Activated naive CD8-positive, alpha-beta T cell treated with anti-CD3 and anti-CD28 coated beads, Interleukin-2, amount 50 U/mL, for 24 hours (primary cell): ENCODE results near the gene TNFAIP8L2.
"Not testable (repeated sequence)": the region's sequence is repeated elsewhere in the genome, so short reads cannot be mapped to it uniquely, and the experiment has no call there.

Experiments used
- ATAC-seq: fragments of 150-1000 bp; cut with Tn5 transposase; one replicate; pipeline ENCODE4 v1.10.0; 2021
- DNase-seq: peaks from one replicate; pipeline ENCODE4 v3.0.0; 2021
- H3K27ac Mint-ChIP-seq: one replicate; pipeline ENCODE4 v1.8.0; 2021; ENCODE audit warnings: mild to moderate bottlenecking, mixed read lengths
- H3K27me3 Mint-ChIP-seq: one replicate; pipeline ENCODE4 v1.8.0; 2021; ENCODE audit warnings: mixed read lengths
- H3K36me3 Mint-ChIP-seq: one replicate; pipeline ENCODE4 v1.8.0; 2021; ENCODE audit warnings: low read depth, mixed read lengths
- H3K4me1 Mint-ChIP-seq: one replicate; pipeline ENCODE4 v1.8.0; 2021; ENCODE audit warnings: mixed read lengths
- H3K4me3 Mint-ChIP-seq: one replicate; pipeline ENCODE4 v1.8.0; 2021; ENCODE audit warnings: mild to moderate bottlenecking, moderate library complexity, mixed read lengths
- H3K9me3 Mint-ChIP-seq: one replicate; pipeline ENCODE4 v1.8.0; 2021; ENCODE audit warnings: mixed read lengths

Gene TNFAIP8L2

DNA sequence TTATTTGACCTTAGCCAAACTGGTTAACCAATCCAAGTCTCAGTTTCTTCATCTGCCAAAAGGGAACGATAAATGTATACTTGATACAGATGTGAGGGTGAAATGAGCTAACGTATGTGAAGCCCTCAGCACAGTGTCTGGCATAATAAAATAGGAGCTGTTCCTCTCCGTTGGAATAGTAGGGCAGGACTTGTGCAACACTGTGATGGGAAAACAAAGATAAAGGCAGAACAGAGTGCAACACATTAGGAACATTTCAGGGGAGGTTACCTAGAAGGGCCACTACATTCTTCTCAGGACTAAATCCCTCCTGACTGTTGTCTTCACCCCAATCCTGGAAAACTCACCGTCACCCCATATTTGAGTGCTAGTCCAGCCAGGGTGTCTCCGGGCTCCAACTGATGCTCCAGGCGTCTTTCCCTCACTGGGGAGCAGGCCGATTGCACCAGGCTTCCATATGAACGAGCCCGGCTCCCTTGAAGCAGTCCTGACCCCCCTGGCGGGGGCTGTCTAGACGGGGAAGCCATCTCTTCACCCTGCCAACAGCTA is 8.4 kb downstream of the TNFAIP8L2 start:
- H3K27ac Mint-ChIP-seq, result peak overlapping the region; percentile 100
- H3K4me1 Mint-ChIP-seq, result peaks cover 65% of the 10 kb centered on the region
- ATAC-seq (no peak), DNase-seq (no peak)
- H3K36me3 Mint-ChIP-seq, result peaks cover 61% of the 10 kb centered on the region
- H3K4me3 Mint-ChIP-seq, result peak overlapping the region; percentile 100
- H3K9me3 Mint-ChIP-seq, result peaks cover 4% of the 10 kb centered on the region
- H3K27me3 Mint-ChIP-seq, result peaks cover 3% of the 10 kb centered on the region

- H3K9me3 Mint-ChIP-seq, result peaks cover 4% of the 10 kb centered on the region
- peaks cover 59% of the 10 kb centered on the region for H3K36me3 Mint-ChIP-seq
- peak overlapping the region; percentile 100 for H3K4me3 Mint-ChIP-seq
- H3K27ac Mint-ChIP-seq, result peak overlapping the region; percentile 100
- ATAC-seq, result no peak
- no peak for DNase-seq
- peaks cover 61% of the 10 kb centered on the region for H3K4me1 Mint-ChIP-seq
- peaks cover 3% of the 10 kb centered on the region for H3K27me3 Mint-ChIP-seq
Observed at GRCh38 chr1:151165281-151165737, 8.9 kb downstream of the TNFAIP8L2 start.

DNA sequence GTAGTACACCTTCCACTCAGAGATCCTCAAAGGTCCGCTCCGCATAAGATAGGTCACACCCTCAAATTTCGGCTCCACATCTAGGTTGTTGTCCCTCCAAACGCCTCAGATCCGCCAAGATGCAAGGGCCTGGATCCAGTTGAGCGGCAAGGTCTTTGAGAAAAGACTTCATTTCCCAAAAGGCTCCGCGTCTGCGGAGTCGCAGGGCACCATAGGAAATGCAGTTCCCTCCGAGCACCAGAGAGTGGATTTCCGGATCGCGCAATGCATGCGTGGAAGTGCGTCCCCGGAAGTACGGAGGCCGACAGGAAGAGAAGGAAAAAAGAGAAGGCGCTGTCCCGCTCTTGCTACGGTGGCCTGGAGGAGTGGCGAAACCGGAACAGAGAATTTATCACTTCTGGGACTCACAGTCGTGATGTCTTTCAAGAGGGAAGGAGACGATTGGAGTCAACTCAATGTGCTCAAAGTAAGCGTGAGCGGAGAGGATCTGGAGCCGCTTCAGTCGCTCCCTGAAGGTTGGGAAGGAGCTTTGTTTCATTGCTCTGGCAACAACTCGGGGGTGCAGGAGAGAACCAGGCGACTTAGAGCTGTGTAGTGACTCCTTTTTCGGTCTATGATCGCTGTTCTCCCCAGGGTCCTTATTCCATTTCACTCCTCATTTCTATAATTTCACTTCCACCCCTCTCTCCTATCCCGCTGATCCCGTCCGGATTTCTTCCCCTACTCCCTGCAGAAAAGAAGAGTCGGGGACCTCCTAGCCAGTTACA is 9.5 kb downstream of the TNFAIP8L2 start, which contains the start of the genes LYSMD1 and SCNM1:
TSS of gene LYSMD1 (minus strand) at position 165 of the 767 bp plus-strand sequence. CDS start 644 bp downstream, outside the sequence.
TSS of gene SCNM1 (plus strand) at position 407 of the 767 bp plus-strand sequence. CDS start at position 416, 9 bp downstream.
- H3K4me1 Mint-ChIP-seq, result peaks cover 55% of the 10 kb centered on the region
- DNase-seq, result peak; percentile 93
- H3K36me3 Mint-ChIP-seq, result peaks cover 54% of the 10 kb centered on the region

GRCh38 chr1:151166505-151166956 is 10.1 kb downstream of the TNFAIP8L2 start:
- H3K27me3 Mint-ChIP-seq, result peaks cover 3% of the 10 kb centered on the region
- peaks cover 53% of the 10 kb centered on the region for H3K4me1 Mint-ChIP-seq
- DNase-seq (no peak), ATAC-seq (no peak)
- peak overlapping the region; percentile 100 for H3K27ac Mint-ChIP-seq
- peaks cover 4% of the 10 kb centered on the region for H3K9me3 Mint-ChIP-seq
- peaks cover 52% of the 10 kb centered on the region for H3K36me3 Mint-ChIP-seq
- peak overlapping the region; percentile 100 for H3K4me3 Mint-ChIP-seq

More for the DNA sequence above, 9.5 kb downstream of the TNFAIP8L2 start, which contains the start of the genes LYSMD1 and SCNM1:
- H3K27ac Mint-ChIP-seq, result peak within 1 kb of the TSS; percentile 100
- peaks cover 4% of the 10 kb centered on the region for H3K9me3 Mint-ChIP-seq
- peaks cover 3% of the 10 kb centered on the region for H3K27me3 Mint-ChIP-seq
- peak; percentile 92 for ATAC-seq
- peak within 1 kb of the TSS; percentile 100 for H3K4me3 Mint-ChIP-seq

DNA sequence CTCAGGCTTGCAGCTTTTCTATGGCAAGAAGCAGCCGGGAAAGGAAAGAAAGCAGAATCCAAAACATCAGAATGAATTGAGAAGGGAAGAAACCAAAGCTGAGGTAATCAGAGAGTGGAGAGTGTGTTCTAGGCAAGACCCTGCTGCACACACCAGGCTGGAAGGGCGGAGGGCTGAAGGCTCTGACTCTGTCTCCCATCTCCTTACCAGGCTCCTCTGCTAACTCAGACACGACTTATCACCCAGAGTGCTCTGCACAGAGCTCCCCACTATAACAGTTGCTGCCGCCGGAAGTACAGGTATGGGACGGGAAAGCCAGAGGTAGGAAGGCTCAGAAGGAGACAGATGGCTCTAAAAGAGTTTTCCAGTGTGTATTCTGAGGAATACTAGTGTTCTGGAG is 10.7 kb downstream of the TNFAIP8L2 start:
- DNase-seq, result no peak
- Mint-ChIP-seq H3K9me3 (peaks cover 4% of the 10 kb centered on the region), H3K4me1 (peaks cover 47% of the 10 kb centered on the region), H3K36me3 (peaks cover 48% of the 10 kb centered on the region), H3K4me3 (peak overlapping the region; percentile 100), H3K27ac (peak overlapping the region; percentile 100), H3K27me3 (peaks cover 3% of the 10 kb centered on the region)
- no peak for ATAC-seq

DNA sequence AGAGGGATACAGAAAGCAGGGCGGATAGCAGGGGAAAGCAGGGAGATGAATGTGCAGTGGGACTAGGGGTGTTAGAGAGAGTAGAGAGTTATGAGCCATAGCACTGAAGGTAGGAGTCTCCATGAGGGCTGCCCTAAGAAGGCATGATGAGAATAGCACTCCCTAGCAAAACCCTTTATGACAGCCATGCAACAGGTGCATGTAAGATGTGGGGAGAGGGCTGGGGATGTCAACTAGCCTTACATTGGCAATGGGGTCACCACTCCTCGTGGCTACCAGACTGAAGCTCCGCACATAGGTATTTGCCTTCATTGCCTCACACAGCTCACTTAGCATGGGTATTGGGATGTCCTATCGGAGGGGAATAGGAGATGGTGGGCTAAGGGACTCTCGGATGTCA is 14.7 kb downstream of the TNFAIP8L2 start:
- Mint-ChIP-seq H3K36me3 (peaks cover 37% of the 10 kb centered on the region), H3K9me3 (no peaks in the 10 kb centered on the region), H3K4me1 (peaks cover 19% of the 10 kb centered on the region), H3K4me3 (no peak overlapping the region), H3K27me3 (no peaks in the 10 kb centered on the region), H3K27ac (peak overlapping the region; percentile 24)
- no peak for DNase-seq
- no peak for ATAC-seq

DNA sequence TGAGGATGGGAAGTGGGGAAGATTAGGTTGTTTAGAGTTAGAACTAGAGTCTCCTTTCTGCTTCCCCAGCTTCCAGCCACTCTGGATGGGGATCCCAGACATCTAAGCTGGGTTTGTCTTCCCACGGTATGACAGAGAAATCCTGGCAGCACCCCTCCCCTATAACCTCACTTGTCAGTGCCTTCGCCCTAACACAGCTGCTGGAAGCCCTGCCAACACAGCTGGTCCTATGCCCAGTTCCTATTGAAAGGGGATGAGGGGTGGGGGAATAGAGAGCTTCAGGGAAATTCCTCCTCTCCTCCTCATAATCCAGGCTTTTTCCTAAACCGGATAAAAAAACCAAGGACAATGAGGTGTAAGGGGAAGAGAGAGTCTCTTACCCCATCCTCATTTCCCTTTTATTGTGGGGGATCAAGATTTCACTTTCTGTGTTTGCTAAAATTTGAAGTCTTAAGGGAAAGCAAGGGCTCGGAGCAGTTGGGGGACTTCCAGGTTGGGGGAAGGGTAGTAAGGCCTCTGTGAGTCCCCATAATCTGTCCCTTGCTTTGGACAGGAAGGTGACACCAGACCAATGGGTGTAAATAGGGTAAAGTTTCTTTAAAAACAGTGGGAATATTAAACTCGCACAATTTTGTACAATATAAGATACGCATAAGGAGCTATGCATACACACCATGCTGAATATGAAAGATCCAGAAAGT is 18.7 kb downstream of the TNFAIP8L2 start:
- ATAC-seq, result no peak
- Mint-ChIP-seq H3K9me3 (no peaks in the 10 kb centered on the region), H3K4me1 (no peaks in the 10 kb centered on the region), H3K27ac (no peak overlapping the region), H3K4me3 (no peak overlapping the region), H3K27me3 (no peaks in the 10 kb centered on the region), H3K36me3 (peaks cover 27% of the 10 kb centered on the region)
- no peak for DNase-seq

DNA sequence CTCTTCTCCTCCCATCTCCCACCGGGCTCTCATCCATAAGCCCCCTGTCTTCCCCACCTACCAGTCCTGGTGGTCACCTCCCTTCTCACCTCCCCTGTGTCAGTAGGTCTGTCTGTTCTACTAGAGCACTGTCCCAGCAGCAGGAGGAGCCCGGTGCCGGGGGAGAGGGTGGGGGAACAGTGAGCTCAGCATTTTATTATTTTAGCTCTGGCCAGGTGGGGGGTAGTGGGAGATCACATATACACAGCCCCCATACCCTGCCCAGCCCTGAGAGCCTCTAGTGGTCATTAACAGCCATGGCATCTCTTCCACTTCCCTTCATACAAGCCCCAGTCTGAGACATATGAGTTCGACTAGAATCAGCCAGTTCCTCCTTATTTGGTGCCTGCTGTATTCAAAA is 19.4 kb downstream of the TNFAIP8L2 start, which contains the start of gene TMOD4:
TSS of gene TMOD4 (minus strand) at position 119 of the 400 bp plus-strand sequence. CDS start 1,106 bp downstream, outside the sequence.
- no peaks in the 10 kb centered on the region for H3K9me3 Mint-ChIP-seq
- H3K27me3 Mint-ChIP-seq, result no peaks in the 10 kb centered on the region
- peak within 1 kb of the TSS; percentile 57 for H3K27ac Mint-ChIP-seq
- no peaks in the 10 kb centered on the region for H3K4me1 Mint-ChIP-seq
- ATAC-seq (peak; percentile 42), DNase-seq (no peak)
- no peak within 1 kb of the TSS for H3K4me3 Mint-ChIP-seq
- H3K36me3 Mint-ChIP-seq, result peaks cover 29% of the 10 kb centered on the region

- H3K36me3 Mint-ChIP-seq, result peaks cover 32% of the 10 kb centered on the region
- ATAC-seq (no peak), DNase-seq (no peak)
- no peaks in the 10 kb centered on the region for H3K27me3 Mint-ChIP-seq
- no peak overlapping the region for H3K4me3 Mint-ChIP-seq
- H3K9me3 Mint-ChIP-seq, result no peaks in the 10 kb centered on the region
- no peaks in the 10 kb centered on the region for H3K4me1 Mint-ChIP-seq
- H3K27ac Mint-ChIP-seq, result peak overlapping the region; percentile 57
Observed at GRCh38 chr1:151176514-151177045, 20.1 kb downstream of the TNFAIP8L2 start.

DNA sequence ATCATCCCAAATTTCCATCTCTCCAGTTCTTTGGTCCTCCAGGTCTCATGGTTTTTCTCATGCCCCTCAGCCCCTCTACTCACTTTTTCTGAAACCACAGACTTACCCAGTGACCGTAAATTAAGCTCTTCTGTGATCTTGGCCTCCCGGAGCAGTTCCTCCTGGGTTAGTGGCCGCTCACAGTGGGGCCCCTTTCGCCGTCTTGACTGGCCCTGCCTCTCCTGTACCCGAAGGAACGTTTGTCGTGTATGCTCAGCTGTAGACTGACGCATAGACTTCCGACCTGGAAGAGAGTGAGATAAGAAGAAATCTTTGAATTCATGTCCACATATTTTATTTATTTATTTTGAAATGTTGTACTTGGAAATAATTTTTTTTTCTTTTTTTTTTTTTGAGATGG is 27.8 kb downstream of the TNFAIP8L2 start:
- no peak overlapping the region for H3K4me3 Mint-ChIP-seq
- H3K4me1 Mint-ChIP-seq, result peaks cover 16% of the 10 kb centered on the region
- H3K9me3 Mint-ChIP-seq, result no peaks in the 10 kb centered on the region
- H3K27ac Mint-ChIP-seq, result no peak overlapping the region
- no peaks in the 10 kb centered on the region for H3K27me3 Mint-ChIP-seq
- H3K36me3 Mint-ChIP-seq, result peaks cover 42% of the 10 kb centered on the region
- no peak for DNase-seq
- ATAC-seq, result no peak

GRCh38 chr1:151187205-151187604 is 30.8 kb downstream of the TNFAIP8L2 start:
- Mint-ChIP-seq H3K27me3 (no peaks in the 10 kb centered on the region), H3K4me3 (no peak overlapping the region), H3K36me3 (peaks cover 32% of the 10 kb centered on the region), H3K27ac (no peak overlapping the region), H3K9me3 (no peaks in the 10 kb centered on the region), H3K4me1 (peaks cover 28% of the 10 kb centered on the region)
- ATAC-seq (no peak), DNase-seq (no peak)

DNA sequence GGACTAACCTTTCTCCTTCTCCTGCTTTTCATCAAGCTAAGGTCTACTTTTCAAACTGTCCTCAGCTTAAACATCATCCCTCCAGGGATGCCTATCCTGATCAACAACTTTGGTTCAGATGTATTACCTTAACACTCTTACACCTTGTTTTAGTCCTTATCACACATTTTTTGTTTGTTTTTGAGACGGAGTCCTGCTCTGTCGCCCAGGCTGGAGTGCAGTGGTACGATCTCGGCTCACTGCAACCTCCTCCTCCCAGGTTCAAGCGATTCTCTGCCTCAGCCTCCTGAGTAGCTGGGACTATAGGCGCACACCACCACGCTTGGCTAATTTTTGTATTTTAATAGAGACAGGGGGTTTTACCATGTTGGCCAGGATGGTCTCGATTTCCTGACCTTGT is 32.2 kb downstream of the TNFAIP8L2 start:
- H3K27me3 Mint-ChIP-seq, H3K9me3 Mint-ChIP-seq, DNase-seq, ATAC-seq: not testable (repeated sequence)
- H3K27ac Mint-ChIP-seq, result peak overlapping the region; percentile 94
- H3K4me3 Mint-ChIP-seq, result peak overlapping the region; percentile 94
- H3K4me1 Mint-ChIP-seq, result peaks cover 28% of the 10 kb centered on the region
- peaks cover 20% of the 10 kb centered on the region for H3K36me3 Mint-ChIP-seq

DNA sequence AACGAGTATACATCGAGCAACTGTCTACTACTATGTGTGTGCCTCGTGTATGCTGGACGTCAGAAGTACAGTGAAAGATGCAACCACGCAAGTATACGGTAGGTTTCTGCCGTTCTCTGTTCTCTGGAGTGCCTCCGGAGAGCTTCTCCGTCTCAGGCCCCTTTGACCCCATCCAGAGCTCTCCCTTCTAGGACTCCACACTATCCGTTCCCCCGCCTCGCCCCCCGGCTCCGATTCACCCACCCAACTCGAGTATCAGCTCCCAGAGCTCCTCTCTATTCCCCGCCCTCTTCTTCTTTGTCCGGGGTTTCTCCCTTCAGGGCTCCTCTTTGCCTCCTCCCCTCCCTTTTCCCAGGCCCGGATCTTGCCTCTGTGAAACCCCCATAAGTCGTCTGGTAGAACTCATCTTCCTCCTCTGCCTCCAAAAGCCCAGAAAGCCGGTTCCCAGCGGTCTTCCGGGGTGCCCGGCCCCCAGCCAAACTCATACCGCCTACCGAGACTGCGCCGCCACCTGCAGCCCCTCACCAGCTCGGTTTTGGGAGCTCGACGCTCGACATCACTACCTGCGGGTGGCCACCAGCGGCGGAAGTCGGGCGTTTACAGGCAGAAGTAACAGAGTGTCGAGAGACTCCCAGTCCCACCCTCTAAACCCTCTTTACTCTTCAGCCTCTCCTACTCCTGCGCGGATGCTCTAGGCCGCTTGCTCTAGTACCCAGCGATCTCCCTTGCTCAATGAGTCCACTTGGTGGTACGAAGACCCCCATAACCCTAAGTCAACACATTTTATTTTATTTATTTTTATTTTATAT is 33.4 kb downstream of the TNFAIP8L2 start, which contains the start of gene VPS72:
TSS of gene VPS72 (minus strand) at position 561 of the 809 bp plus-strand sequence. CDS start at position 485, 76 bp downstream.
- peaks cover 28% of the 10 kb centered on the region for H3K4me1 Mint-ChIP-seq
- ATAC-seq, result peak; percentile 98
- no peaks in the 10 kb centered on the region for H3K9me3 Mint-ChIP-seq
- H3K27ac Mint-ChIP-seq, result peak within 1 kb of the TSS; percentile 94
- H3K27me3 Mint-ChIP-seq, result no peaks in the 10 kb centered on the region
- peak within 1 kb of the TSS; percentile 94 for H3K4me3 Mint-ChIP-seq
- H3K36me3 Mint-ChIP-seq, result peaks cover 11% of the 10 kb centered on the region
- peak; percentile 85 for DNase-seq
